Cerebellar nuclear complex (tissue), 1 donor: ENCODE data around the gene MRPL36.

Experiments used
- DNase-seq, 2 experiments: peaks; one replicate each; lab custom pipeline; 2025; lab: John Stamatoyannopoulos, UW

The MRPL36 gene

DNA sequence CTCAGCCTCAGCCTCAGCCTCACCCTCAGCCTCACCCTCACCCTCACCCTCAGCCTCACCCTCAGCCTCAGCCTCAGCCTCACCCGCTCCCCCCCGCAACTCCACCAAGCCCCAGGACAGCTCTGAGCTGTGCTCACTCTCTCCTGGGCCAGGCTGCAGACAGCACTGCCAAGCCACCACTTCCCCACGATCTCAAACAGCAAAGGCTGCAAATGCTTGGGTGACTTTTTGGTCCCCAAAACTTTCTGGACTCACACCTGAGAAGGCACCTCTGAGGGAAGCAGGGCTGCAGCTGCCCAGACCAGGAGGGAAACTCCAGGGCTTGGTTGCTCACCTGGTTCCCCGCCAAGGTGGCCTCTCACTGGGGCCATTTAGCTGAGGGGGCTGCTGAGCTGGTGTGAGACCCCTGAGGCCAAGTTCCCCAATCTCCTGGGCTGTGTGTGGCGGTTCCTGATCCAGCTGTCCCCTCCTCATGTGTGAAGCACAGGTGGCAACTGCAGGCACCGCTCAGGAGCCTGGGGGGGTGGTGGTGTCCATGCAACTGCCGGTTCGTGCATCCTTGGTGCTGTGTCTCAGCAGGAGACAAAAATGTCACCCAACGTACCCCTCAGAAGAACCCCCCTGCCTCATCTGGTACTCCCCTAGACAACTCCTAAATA is 17.8 kb downstream of the MRPL36 start:
- no peak for DNase-seq

- no peak for DNase-seq
Observed at GRCh38 chr5:1781107-1781506, 18.5 kb downstream of the MRPL36 start.

DNA sequence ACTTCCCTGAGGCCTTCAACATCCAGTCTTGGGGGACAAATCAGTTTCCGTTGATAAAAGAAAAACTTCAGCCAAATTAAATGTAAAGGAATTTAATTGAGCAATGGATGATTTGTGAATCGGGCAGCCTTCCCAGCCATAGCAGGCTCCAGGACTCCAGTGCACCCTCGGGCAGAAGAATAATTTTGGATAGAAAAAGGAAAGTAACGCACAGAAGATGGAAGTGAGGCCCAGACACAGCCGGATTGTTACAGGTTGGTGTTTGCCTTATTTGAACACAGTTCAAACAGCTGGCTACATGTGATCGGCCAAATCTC is 19.1 kb downstream of the MRPL36 start:
- DNase-seq: no peak

DNA sequence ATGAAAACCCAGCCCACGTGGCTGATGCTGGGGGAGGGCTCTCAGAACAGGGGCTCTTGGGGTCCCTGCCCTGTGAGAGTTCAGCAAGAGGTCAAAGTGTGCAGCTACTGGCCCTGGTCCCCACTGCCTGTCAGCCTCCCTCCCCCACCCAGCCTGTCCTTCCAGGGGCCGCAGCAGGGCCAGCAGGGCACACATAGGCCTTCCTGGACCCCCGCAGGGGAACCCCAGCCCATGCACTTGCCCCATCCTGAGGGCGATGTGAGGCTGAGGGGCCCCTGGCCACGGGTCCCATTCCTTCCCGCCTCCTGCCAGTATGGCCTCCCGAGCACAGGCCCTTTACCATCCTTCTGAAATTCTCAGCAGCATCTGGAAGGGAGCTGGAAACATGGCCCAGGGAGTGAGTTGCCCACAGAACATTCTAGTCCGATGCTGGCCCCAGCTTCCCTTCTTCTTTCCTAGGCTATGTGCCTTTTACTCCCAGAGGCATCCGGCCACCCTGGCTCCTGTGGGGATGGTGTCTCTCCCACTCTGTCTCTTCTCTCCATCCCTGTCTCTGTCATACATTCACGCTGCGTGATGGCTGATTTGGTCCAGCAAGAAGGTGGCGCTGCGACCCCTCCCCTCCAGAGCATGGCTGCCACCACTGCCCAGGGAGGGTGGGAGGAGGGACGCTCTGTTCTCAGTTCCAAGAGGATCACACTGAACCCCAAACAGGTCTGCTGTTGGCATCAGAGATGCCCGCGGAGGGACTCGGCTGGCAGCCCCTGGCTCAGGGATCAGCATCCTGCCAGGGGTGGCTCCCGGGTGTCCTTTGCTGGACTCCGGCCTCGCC is 19.6 kb downstream of the MRPL36 start:
- DNase-seq: no peak

DNA sequence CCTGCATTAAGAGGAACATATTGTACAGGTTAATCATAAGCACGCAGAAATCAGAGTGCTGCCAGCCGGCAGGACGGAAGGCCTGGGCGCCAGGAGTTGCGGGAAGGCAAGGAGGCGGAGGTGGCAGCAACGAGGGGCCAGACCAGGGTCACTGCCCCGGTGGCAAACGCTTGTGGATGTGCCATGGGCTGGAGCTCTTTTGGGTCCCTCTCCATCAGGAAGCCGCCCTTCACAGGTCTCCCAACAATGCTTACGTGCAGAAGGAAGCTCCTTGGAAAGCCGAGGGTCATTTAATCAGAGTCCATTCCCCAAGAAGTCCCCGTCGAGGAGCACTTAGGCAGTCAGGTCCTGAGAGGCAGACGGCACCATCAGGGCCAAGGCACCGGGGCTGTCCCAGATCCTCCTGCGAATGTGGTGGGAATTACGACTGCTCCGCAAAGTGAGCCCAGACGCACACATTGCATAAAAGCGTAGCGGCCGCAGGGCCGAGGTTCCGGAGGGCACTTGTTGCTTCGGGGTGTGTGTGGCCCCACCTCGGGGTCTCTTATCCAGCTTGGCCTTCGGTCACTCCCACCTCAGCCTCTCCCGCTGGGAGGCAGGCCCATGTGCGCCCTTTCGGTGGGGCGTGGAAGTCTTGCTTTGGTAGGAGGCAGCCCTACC is 20.5 kb downstream of the MRPL36 start:
- DNase-seq: no peak

- DNase-seq: no peak
Observed at GRCh38 chr5:1778138-1779020, 21.3 kb downstream of the MRPL36 start.

DNA sequence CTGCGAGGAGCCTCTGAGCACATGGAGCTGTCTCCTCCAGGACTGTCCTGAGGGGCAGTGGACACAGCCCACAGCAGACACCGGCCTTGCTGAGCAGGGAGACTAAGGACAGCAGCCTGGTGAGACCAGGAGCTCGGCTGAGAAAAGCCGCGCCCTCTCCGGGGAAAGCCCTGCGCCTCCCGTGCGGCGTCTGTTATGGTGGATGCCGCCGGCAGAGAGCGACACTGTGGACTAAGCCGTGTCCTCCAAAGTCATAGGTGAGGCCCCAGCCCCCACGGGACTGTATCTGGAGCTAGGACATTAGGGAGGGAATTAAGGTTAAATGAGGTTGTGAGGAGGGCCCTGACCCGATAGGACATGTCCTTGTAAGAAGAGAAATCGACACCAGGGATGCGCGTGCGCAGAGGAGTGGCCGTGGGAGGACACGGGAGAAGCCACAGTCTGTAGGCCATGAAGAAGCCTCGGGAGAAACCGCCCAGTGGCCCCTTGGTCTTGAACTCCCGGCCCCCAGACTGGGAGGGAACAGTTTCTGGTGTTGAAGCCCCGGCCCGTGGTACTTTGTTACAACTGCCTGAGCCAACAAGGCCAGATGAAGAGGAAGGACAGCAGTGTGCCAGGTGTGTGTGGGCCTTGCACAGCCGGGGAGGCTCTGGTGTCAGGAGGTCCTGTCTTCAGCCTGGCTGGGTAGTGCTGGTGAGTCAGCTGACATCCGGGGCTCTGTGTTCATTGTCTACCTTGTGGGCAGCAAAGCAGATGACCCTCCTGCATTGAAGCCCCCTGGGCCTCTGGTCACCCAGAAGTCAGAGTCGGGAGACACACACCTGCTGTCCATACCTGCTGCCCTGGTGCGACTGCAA is 22.1 kb downstream of the MRPL36 start:
- DNase-seq: no peak

DNA sequence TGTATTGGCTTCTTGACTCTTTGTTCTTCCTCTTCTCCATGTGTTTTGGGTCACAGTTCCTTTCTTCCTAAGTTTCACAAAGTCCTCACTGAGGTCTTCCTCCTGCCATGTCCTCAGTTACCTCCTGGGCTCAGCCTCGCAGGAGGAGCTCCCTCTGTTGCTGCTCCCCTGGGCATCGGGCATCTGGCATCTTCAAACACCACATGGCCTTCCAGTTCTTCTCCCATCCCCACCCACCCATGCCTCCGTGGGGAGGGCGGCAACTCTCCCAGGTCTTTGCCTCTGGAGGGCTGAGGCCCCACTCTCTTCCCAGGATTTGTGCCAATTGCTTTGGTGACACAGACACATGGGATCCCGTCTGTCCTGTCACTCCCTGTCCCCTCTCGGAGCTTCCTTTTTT is 22.8 kb downstream of the MRPL36 start:
- DNase-seq: no peak

DNA sequence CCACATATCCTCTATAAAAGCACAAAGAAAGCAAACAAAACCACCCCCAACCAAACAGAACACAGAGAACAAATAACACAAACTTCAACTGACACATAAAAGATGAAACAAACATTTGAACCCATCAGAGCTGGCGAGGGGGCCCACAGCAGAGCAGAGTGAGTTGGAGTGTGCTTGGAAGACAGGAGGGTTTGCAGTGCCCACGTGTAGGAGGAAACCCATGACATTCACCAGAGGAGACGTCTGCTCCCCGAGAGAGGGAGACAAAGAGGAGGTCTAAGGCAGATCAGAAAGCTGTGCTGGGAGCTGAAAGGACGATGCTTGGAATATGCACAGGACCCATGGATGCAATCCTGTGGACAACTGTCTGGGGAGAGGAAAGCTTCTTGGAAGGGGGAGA is 27.0 kb downstream of the MRPL36 start:
- DNase-seq: no peak

DNA sequence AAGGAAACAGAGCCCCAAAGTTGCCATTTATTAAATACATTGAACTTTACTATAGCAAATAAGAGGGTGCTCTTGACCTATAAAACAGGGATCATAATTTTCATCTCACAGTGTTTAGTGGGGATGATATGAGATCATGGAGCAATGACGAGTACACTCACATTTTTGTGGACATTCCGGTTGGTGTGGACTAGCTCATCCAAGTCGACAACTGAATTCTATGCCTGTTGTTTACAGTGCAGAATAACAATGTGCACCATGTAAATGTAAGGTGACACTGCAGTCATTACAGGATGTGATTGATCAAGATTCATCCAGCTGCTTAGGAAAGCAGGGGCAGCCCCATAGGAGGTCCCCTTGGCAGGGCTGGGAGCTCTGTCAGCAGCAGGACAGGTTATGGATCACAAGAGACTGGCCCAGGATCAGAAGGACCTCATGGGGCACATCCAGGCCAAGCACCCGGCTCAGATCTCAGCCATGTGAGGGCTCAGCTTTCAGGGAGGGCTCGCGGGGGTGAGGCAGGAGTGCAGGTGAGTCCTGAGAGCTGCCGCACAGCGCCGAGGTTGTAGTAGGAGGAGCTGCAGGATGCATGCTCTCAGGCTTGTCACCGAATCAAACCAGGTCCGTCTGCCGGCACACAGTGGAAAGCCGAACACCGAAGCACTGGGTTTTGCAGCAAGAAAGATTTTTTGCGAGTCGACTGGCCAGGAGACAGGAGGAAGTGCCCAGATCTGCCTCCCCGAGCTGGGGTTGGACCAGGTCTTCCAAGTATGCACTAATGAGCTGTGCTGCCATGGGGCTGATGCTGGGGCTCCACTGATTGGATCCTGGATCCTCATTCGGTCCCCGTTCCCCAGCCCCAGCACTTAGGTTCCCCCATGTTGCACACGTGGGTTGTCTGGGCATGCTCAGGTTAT is 28.2 kb downstream of the MRPL36 start:
- no peak for DNase-seq

GRCh38 chr5:1770443-1770802 is 29.2 kb downstream of the MRPL36 start:
- no peak for DNase-seq

DNA sequence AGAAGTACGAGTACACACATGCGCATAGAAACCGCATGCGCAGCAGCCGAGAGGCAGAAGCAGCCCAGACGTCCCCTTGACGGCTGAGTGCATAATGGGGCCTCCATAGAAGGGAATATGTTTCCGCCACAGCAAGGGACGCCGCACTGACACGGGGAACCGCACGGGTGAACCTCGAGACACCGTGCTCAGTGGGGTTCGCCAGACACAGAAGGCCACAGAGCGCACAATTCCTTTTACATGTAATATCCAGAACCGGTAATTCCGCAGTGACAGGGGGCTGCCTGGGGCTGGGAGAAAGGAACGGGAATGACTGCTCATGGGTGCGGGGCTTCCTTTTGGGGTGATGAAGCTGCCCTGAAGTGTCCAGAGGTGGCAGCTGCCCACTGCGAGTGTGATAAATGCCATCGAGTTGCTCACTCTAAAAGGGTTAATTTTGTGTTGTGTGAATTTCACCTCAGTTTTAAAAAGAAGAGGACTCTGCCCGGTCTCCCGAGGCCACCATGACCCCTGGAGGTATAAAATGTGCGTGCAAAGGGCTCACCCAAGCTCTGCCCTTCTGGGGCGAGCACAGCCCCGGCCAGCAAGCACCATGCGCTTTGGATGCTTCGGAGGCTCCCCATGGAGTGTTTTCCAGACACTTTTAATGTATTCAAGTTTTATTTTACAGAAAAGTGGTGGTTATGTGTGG is 29.7 kb downstream of the MRPL36 start:
- no peak for DNase-seq

DNA sequence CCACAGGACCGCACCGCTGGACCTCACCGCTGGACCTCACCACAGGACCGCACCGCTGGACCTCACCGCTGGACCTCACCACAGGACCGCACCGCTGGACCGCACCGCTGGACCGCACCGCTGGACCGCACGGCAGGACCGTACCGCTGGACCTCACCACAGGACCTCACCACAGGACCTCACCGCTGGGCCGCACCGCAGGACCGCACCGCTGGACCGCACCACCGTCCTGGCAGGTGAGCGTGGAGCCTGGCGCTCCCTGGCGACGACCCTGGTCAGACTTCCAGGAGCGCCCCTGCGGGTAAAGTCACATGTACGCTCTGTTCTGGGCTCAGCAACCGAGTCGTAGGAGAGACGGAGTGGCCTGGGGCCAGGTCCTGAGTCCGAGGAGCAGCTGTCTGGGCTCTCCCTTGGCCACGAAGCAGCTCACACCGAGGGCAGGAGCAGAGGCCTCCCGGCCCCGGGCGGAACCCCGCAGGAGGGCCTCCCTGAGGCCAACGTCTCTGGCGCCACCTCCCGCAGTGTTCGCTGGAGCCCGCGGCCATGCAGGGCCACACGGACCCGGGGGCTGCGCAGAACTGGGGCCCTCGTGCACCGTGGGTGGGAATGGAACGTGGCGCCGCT is 30.5 kb downstream of the MRPL36 start:
- no peak for DNase-seq

GRCh38 chr5:1768283-1769000 is 31.2 kb downstream of the MRPL36 start:
- no peak for DNase-seq

DNA sequence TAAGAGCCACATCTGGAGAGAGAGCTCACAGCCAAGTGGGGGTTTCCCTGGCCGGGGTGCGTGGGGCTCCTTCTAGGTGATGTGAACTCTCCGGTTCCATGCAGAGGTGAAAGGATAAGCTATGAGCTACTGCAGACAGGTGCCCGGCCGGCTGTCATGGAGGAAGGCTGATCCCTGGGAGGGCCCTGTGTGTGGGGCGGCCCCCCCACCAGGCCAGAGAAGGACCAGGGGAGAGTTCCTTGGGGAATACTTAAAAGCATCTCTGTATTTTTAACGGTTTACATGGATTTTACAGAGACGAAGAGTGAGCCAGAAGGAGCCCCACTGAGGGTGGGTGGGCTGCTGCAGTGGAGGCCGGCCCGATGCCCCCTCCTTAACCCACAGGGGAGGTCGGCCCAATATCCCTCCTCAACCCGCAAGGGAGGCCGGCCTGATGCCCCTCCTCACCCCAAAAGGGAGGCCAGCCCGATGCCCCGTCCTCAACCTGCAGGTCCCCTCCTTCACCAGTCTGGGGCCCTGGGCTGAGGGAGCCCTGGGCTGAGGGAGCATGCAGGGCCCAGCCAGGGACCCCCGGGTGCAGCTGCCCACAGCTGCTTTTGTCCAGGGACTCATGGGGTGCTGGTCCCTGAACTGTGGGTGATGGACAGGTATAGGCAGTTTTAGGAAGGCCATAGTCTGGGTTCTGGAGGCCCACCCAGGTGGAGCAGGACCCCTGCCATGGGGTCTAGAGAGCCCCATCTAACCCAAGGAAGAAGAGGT is 31.9 kb downstream of the MRPL36 start:
- DNase-seq: no peak

DNA sequence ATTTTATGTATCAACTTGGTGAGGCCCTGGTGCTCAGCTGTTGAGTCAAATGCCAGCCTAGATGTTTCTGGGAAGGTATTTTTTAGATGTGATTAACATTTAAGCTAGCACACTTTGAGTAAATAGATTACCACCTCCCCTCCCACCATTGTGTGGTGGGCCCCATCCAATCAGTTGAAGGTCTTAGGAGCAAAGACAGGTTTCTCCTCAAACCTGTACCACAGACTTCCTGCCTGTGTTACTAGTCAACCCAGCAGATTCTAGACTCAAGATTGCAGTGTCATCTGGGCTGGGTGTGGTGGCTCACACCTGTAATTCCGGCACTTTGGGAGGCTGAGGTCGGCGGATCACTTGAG is 33.8 kb downstream of the MRPL36 start:
- no peak for DNase-seq

DNA sequence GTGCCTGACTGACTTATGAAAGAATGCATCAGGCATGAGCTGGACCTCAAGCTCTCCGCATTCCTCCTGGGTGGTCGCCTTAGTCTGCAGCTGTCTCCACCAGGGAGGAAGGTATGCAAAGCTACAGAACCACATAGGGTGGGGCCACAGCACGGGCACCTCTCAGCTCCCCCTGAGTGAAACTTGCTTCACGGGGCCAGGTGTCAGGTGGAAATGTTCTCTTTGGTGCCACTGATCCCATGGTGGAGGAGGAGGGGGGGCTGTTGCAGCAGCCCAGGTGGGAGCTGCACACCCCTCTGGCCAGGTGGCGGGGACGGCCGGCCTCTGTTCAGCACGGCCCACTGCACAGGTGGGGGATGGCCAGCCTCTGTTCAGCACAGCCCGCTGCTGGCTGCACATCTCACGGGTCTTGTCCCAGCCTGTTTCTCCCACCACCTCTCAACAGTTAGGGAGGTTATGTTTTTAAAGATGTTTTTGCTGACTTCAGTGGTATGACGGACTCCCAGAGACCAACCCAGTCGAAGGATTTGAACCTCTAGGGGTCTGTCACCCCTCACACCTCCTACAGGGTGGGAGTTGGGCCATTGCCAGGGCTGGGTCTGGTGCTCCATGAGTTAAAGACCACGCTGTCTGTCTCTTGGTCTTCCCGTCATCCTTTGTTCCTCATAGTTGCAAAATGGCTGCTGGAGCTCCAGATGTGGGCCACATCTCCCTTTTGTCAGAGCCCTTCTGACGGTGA is 34.3 kb downstream of the MRPL36 start:
- DNase-seq: no peak
